ENCODE measurements around the gene C2CD2.

DNA sequence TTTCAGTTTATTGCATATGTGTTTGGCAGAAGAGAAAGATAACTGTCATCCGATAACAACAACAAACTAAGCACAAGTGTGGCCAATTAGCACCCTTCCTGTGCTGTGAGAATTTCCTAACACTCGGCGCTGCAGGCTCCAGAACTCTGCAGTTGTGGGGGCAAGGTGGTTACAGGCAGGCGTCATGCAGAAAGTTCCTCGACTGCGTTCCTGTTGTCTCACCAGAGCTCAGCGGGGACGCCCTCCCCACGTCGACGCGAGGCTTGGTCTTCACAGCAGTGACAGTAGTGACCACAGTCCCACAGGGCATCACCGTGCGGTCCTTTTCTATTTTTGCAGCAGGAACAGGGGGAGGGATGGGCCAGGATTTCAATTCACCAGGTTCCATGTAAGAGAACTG is 47.0 kb downstream of the C2CD2 start:
- no peak for TF ChIP-seq POLR2A (IDR thresholded peaks at IDR 0.05)
- TF ChIP-seq, protein P1, sequence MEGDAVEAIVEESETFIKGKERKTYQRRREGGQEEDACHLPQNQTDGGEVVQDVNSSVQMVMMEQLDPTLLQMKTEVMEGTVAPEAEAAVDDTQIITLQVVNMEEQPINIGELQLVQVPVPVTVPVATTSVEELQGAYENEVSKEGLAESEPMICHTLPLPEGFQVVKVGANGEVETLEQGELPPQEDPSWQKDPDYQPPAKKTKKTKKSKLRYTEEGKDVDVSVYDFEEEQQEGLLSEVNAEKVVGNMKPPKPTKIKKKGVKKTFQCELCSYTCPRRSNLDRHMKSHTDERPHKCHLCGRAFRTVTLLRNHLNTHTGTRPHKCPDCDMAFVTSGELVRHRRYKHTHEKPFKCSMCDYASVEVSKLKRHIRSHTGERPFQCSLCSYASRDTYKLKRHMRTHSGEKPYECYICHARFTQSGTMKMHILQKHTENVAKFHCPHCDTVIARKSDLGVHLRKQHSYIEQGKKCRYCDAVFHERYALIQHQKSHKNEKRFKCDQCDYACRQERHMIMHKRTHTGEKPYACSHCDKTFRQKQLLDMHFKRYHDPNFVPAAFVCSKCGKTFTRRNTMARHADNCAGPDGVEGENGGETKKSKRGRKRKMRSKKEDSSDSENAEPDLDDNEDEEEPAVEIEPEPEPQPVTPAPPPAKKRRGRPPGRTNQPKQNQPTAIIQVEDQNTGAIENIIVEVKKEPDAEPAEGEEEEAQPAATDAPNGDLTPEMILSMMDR (IDR thresholded peaks at IDR 0.05 in 4 of 5, conservative IDR thresholded peaks at IDR 0.05 in 1 of 5): no peak

Measured in gastrocnemius medialis (tissue), 4 donors.